Measurements from ENCODE around the gene USP22. TPM values are rescaled to one million over a fixed set of nuclear protein-coding genes. Genes with fewer than 3 reads are reported as not detected.

The USP22 gene
- total RNA-seq, 2 donors from 2014 or later = 379 to 396 TPM

- Histone ChIP-seq H3K9ac (ENCODE audit: extremely low read depth, low read length, poor library complexity, severe bottlenecking) (no peak overlapping the region), H3K9me3 (ENCODE audit: control insufficient read depth, low read length) (no peaks in the 10 kb centered on the region), H3K27ac (ENCODE audit: low read depth, low read length) (no peak overlapping the region), H3K27me3 (ENCODE audit: control insufficient read depth, insufficient read depth, low read length, poor library complexity, severe bottlenecking) (no peaks in the 10 kb centered on the region), H3K36me3 (ENCODE audit: control insufficient read depth, insufficient read depth, low read length) (no peaks in the 10 kb centered on the region), H3K4me3 (ENCODE audit: low read length) (no peak overlapping the region), H3K4me1 (ENCODE audit: control insufficient read depth, insufficient read depth, low read length) (no peaks in the 10 kb centered on the region)
- Mint-ChIP-seq H3K4me3 (no peak overlapping the region), H3K36me3 (ENCODE audit: low read depth) (no peaks in the 10 kb centered on the region), H3K27me3 (ENCODE audit: insufficient read depth) (no peaks in the 10 kb centered on the region), H3K27ac (no peak overlapping the region), H3K9me3 (no peaks in the 10 kb centered on the region), H3K4me1 (peaks cover 10% of the 10 kb centered on the region)
- no peak for TF ChIP-seq CTCF (conservative IDR thresholded peaks at IDR 0.05)
- 94 to 95% methylated on average over 4 to 8 of the region's 8 CpGs for WGBS, 2 experiments (ENCODE audit: insufficient coverage in 1 of 2, insufficient read length in 1 of 2)
- no peak for DNase-seq
Measured at GRCh38 chr17:20968913-20969616, 73.7 kb downstream of the USP22 start.

- Histone ChIP-seq H3K4me3 (ENCODE audit: low read length) (no peak overlapping the region), H3K36me3 (ENCODE audit: control insufficient read depth, insufficient read depth, low read length) (no peaks in the 10 kb centered on the region), H3K4me1 (ENCODE audit: control insufficient read depth, insufficient read depth, low read length) (no peaks in the 10 kb centered on the region), H3K9me3 (ENCODE audit: control insufficient read depth, low read length) (no peaks in the 10 kb centered on the region), H3K27ac (ENCODE audit: low read depth, low read length) (no peak overlapping the region), H3K9ac (ENCODE audit: extremely low read depth, low read length, poor library complexity, severe bottlenecking) (no peak overlapping the region), H3K27me3 (ENCODE audit: control insufficient read depth, insufficient read depth, low read length, poor library complexity, severe bottlenecking) (no peaks in the 10 kb centered on the region)
- TF ChIP-seq CTCF (conservative IDR thresholded peaks at IDR 0.05) = no peak
- DNase-seq = no peak
- Mint-ChIP-seq H3K27ac (no peak overlapping the region), H3K9me3 (no peaks in the 10 kb centered on the region), H3K4me1 (peaks cover 10% of the 10 kb centered on the region), H3K27me3 (ENCODE audit: insufficient read depth) (no peaks in the 10 kb centered on the region), H3K4me3 (no peak overlapping the region), H3K36me3 (ENCODE audit: low read depth) (no peaks in the 10 kb centered on the region)
- WGBS, 2 experiments (ENCODE audit: insufficient coverage in 1 of 2, insufficient read length in 1 of 2) = 94 to 100% methylated on average over 1 to 3 of the region's 3 CpGs
Measured at GRCh38 chr17:20967776-20968175, 75.0 kb downstream of the USP22 start.

- Mint-ChIP-seq H3K4me3 (no peak overlapping the region), H3K27me3 (ENCODE audit: insufficient read depth) (no peaks in the 10 kb centered on the region), H3K9me3 (no peaks in the 10 kb centered on the region), H3K4me1 (peaks cover 10% of the 10 kb centered on the region), H3K36me3 (ENCODE audit: low read depth) (no peaks in the 10 kb centered on the region), H3K27ac (no peak overlapping the region)
- no peaks in the 10 kb centered on the region for H3K9me3 ChIP-seq (ENCODE audit: control insufficient read depth, low read length)
- H3K27ac ChIP-seq (ENCODE audit: low read depth, low read length) = no peak overlapping the region
- TF ChIP-seq CTCF (conservative IDR thresholded peaks at IDR 0.05) = no peak
- 92 to 100% methylated on average over 2 of the region's 2 CpGs for WGBS, 2 experiments (ENCODE audit: insufficient coverage in 1 of 2, insufficient read length in 1 of 2)
- H3K9ac ChIP-seq (ENCODE audit: extremely low read depth, low read length, poor library complexity, severe bottlenecking) = no peak overlapping the region
- no peaks in the 10 kb centered on the region for H3K27me3 ChIP-seq (ENCODE audit: control insufficient read depth, insufficient read depth, low read length, poor library complexity, severe bottlenecking)
- H3K36me3 ChIP-seq (ENCODE audit: control insufficient read depth, insufficient read depth, low read length) = no peaks in the 10 kb centered on the region
- no peak overlapping the region for H3K4me3 ChIP-seq (ENCODE audit: low read length)
- DNase-seq = no peak
- no peaks in the 10 kb centered on the region for H3K4me1 ChIP-seq (ENCODE audit: control insufficient read depth, insufficient read depth, low read length)
Measured at GRCh38 chr17:20966870-20967269, 75.9 kb downstream of the USP22 start.
